Suppressor macrophage treated with lipopolysaccharide for 1 hour (primary cell): ENCODE data around the gene AMD1.
"Not testable (repeated sequence)": the region's sequence is repeated elsewhere in the genome, so short reads cannot be mapped to it uniquely, and the experiment has no call there.

Experiments
- DNase-seq, 3 donors: peaks; one replicate each; pipeline ENCODE4 v3.0.0-alpha.2; 2020 to 2022

AMD1 gene

GRCh38 chr6:110873981-110874879 lies at the start of gene AMD1:
AMD1 (plus strand) TSS chr6:110874785; CDS start chr6:110875106, 321 bp downstream.
- DNase-seq = peak; percentile 98 to 99 (median 98)

- peak; percentile 66 to 73 (median 73) for DNase-seq
These were observed 48.1 kb upstream of the AMD1 start for GRCh38 chr6:110826236-110827129.

GRCh38 chr6:110828396-110828795 lies 46.2 kb upstream of the AMD1 start:
- peak; percentile 33 to 56 (median 51) for DNase-seq

- no peak for DNase-seq
These were observed 43.2 kb upstream of the AMD1 start for GRCh38 chr6:110831405-110831804.

GRCh38 chr6:110833831-110834230 lies 40.8 kb upstream of the AMD1 start:
- DNase-seq = peak; percentile 49 to 60 (median 49)

- not testable (repeated sequence) for DNase-seq
These were observed 38.8 kb upstream of the AMD1 start for GRCh38 chr6:110835751-110836150.

- DNase-seq = peak; percentile 49 to 55 (median 51)
These were observed 33.3 kb upstream of the AMD1 start for GRCh38 chr6:110841266-110841665.

- DNase-seq = no peak
These were observed 24.8 kb upstream of the AMD1 start for GRCh38 chr6:110849781-110850180.

GRCh38 chr6:110852773-110853172 lies 21.8 kb upstream of the AMD1 start:
- peak; percentile 16 to 59 (median 48) for DNase-seq

- DNase-seq = no peak
These were observed 20.7 kb upstream of the AMD1 start for GRCh38 chr6:110853754-110854477.

- DNase-seq = peak in 1 of 3 donors; percentile 22
These were observed 18.3 kb upstream of the AMD1 start for GRCh38 chr6:110856296-110856695.

- DNase-seq = no peak
These were observed 16.6 kb upstream of the AMD1 start for GRCh38 chr6:110858016-110858415.

GRCh38 chr6:110858562-110859214 lies 15.9 kb upstream of the AMD1 start:
- no peak for DNase-seq

GRCh38 chr6:110859335-110859792 lies 15.2 kb upstream of the AMD1 start:
- peak; percentile 66 to 81 (median 74) for DNase-seq

- no peak for DNase-seq
These were observed 9.8 kb upstream of the AMD1 start for GRCh38 chr6:110864824-110865223.

GRCh38 chr6:110874880-110875547 lies 429 bp downstream of the AMD1 start:
- DNase-seq = peak in 2 of 3 donors; percentile 33 to 66

GRCh38 chr6:110875548-110876169 lies 1.1 kb downstream of the AMD1 start:
- DNase-seq = peak; percentile 36 to 61 (median 44)

GRCh38 chr6:110876170-110876773 lies 1.7 kb downstream of the AMD1 start:
- peak; percentile 90 to 92 (median 92) for DNase-seq

- no peak for DNase-seq
These were observed 2.4 kb downstream of the AMD1 start for GRCh38 chr6:110876806-110877564.

GRCh38 chr6:110877569-110877968 lies 3.0 kb downstream of the AMD1 start:
- DNase-seq = no peak
